HEK293 (cell line): Measurements from ENCODE around the gene ADAMTSL2.
A peak's percentile ranks its signal among the peaks of the same experiment; 100 is the strongest.

Experiments used
- CTCF ChIA-PET: fragments of 350-600 bp; formaldehyde crosslinking; extraction: SDS; loops from one replicate; lab custom pipeline; 2021; ENCODE audit warnings: antibody characterized with exemption; lab: Yijun Ruan, JAX
- POLR2A ChIA-PET: fragments of 300-600 bp; formaldehyde crosslinking; extraction: SDS; loops from one replicate; lab custom pipeline; 2020; ENCODE audit warnings: antibody characterized with exemption, inconsistent platforms; lab: Yijun Ruan, JAX
- H3K27ac ChIP-seq: fragments of 200-500 bp; sonication (Bioruptor generic); 2 replicates; pipeline ENCODE4 v1.5.1; 2014; ENCODE audit warnings: low read depth, low read length, control low read depth, inconsistent platforms; ENCODE audit errors: extremely low read depth
- H3K36me3 ChIP-seq, 2 experiments: fragments of 200-500 bp in 1 of 2; sonication (Bioruptor generic) in 1 of 2; 1 replicate in 1 of 2; 2 replicates in 1 of 2; pipeline ENCODE4 v1.5.1; 2014 to 2017; ENCODE audit warnings: inconsistent platforms in 2 of 2, low read length in 2 of 2; ENCODE audit not compliant: control insufficient read depth in 2 of 2, insufficient read depth in 1 of 2
- H3K4me1 ChIP-seq: fragments of 200-500 bp; sonication (Bioruptor generic); 2 replicates; pipeline ENCODE4 v1.5.1; 2014; ENCODE audit warnings: mild to moderate bottlenecking, low read length, inconsistent platforms; ENCODE audit not compliant: control insufficient read depth, insufficient read depth
- H3K4me3 ChIP-seq: 2 replicates; pipeline ENCODE4 v1.5.1; 2011; ENCODE audit warnings: low read depth, mild to moderate bottlenecking, control low read depth, low read length, moderate library complexity
- H3K9me3 ChIP-seq: fragments of 200-500 bp; sonication (Bioruptor generic); 2 replicates; pipeline ENCODE4 v1.5.1; 2014; ENCODE audit warnings: low read depth, low read length, inconsistent platforms; ENCODE audit not compliant: control insufficient read depth, insufficient read depth
- GLI2 ChIP-seq: fragments of 450-650 bp; formaldehyde crosslinking; IDR thresholded peaks from 2 replicates; pipeline ENCODE4; 2017; ENCODE audit warnings: missing biosample characterization, missing genetic modification characterization, low read depth, borderline replicate concordance
- HIC1 ChIP-seq: fragments of 450-650 bp; formaldehyde crosslinking; IDR thresholded peaks from 2 replicates; pipeline ENCODE4 v1.5.1; 2016; ENCODE audit warnings: missing biosample characterization, missing genetic modification characterization
- IKZF3 ChIP-seq: fragments of 450-650 bp; IDR thresholded peaks from 2 replicates; pipeline ENCODE4 v1.5.0; 2018; ENCODE audit warnings: missing biosample characterization, mild to moderate bottlenecking, missing genetic modification characterization, moderate library complexity
- MYNN ChIP-seq: fragments of 450-650 bp; formaldehyde crosslinking; IDR thresholded peaks from 2 replicates; pipeline ENCODE4 v1.5.1; 2016; ENCODE audit warnings: missing biosample characterization, missing genetic modification characterization, borderline replicate concordance
- OSR2 ChIP-seq: fragments of 450-650 bp; formaldehyde crosslinking; IDR thresholded peaks from 2 replicates; pipeline ENCODE4 v1.5.1; 2016; ENCODE audit warnings: missing biosample characterization, missing genetic modification characterization
- SALL2 ChIP-seq: fragments of 450-650 bp; formaldehyde crosslinking; IDR thresholded peaks from 2 replicates; pipeline ENCODE4 v1.5.0; 2017; ENCODE audit warnings: missing biosample characterization, mild to moderate bottlenecking, missing genetic modification characterization, borderline replicate concordance
- SP2 ChIP-seq: fragments of 450-650 bp; formaldehyde crosslinking; IDR thresholded peaks from 2 replicates; pipeline ENCODE4 v1.5.1; 2016; ENCODE audit warnings: missing biosample characterization, missing genetic modification characterization
- ZBTB48 ChIP-seq: fragments of 450-650 bp; formaldehyde crosslinking; IDR thresholded peaks from 2 replicates; pipeline ENCODE4 v1.5.1; 2016; ENCODE audit warnings: missing biosample characterization, missing genetic modification characterization
- ZBTB8A ChIP-seq: fragments of 450-650 bp; formaldehyde crosslinking; IDR thresholded peaks from 2 replicates; pipeline ENCODE4 v1.5.1; 2016; ENCODE audit warnings: missing biosample characterization, missing genetic modification characterization
- ZFHX2 ChIP-seq: fragments of 450-650 bp; formaldehyde crosslinking; conservative IDR thresholded peaks from 2 replicates; pipeline ENCODE4 v1.5.1; 2016; ENCODE audit warnings: missing biosample characterization, missing genetic modification characterization
- ZFP3 ChIP-seq: fragments of 450-650 bp; formaldehyde crosslinking; IDR thresholded peaks from 2 replicates; pipeline ENCODE4 v1.5.1; 2016; ENCODE audit warnings: low read depth, missing biosample characterization, missing genetic modification characterization
- ZIC2 ChIP-seq: fragments of 450-650 bp; formaldehyde crosslinking; IDR thresholded peaks from 2 replicates; pipeline ENCODE4 v1.5.1; 2016; ENCODE audit warnings: missing biosample characterization, missing genetic modification characterization
- ZNF112 ChIP-seq: fragments of 450-650 bp; formaldehyde crosslinking; IDR thresholded peaks from 2 replicates; pipeline ENCODE4 v1.5.0; 2017; ENCODE audit warnings: missing biosample characterization, missing genetic modification characterization
- ZNF121 ChIP-seq: fragments of 450-650 bp; formaldehyde crosslinking; IDR thresholded peaks from 2 replicates; pipeline ENCODE4 v1.5.1; 2016; ENCODE audit warnings: missing biosample characterization, missing genetic modification characterization
- ZNF157 ChIP-seq: fragments of 450-650 bp; formaldehyde crosslinking; IDR thresholded peaks from 2 replicates; pipeline ENCODE4 v1.5.1; 2016; ENCODE audit warnings: missing biosample characterization, missing genetic modification characterization
- ZNF2 ChIP-seq: fragments of 450-650 bp; formaldehyde crosslinking; IDR thresholded peaks from 2 replicates; pipeline ENCODE4 v1.5.1; 2016; ENCODE audit warnings: missing biosample characterization, missing genetic modification characterization
- ZNF26 ChIP-seq: fragments of 450-650 bp; formaldehyde crosslinking; IDR thresholded peaks from 2 replicates; pipeline ENCODE4 v1.5.1; 2016; ENCODE audit warnings: missing biosample characterization, missing genetic modification characterization
- ZNF324 ChIP-seq: fragments of 450-650 bp; formaldehyde crosslinking; IDR thresholded peaks from 2 replicates; pipeline ENCODE4 v1.5.1; 2016; ENCODE audit warnings: missing biosample characterization, missing genetic modification characterization
- ZNF350 ChIP-seq: fragments of 450-650 bp; formaldehyde crosslinking; IDR thresholded peaks from 2 replicates; pipeline ENCODE4 v1.5.0; 2017; ENCODE audit warnings: missing biosample characterization, mild to moderate bottlenecking, missing genetic modification characterization
- ZNF362 ChIP-seq: fragments of 450-650 bp; formaldehyde crosslinking; IDR thresholded peaks from 2 replicates; pipeline ENCODE4 v1.5.1; 2016; ENCODE audit warnings: missing biosample characterization, missing genetic modification characterization
- ZNF394 ChIP-seq: fragments of 450-650 bp; formaldehyde crosslinking; IDR thresholded peaks from 2 replicates; pipeline ENCODE4 v1.5.1; 2016; ENCODE audit warnings: missing biosample characterization, missing genetic modification characterization, mild to moderate bottlenecking, moderate library complexity, borderline replicate concordance
- ZNF416 ChIP-seq: fragments of 450-650 bp; formaldehyde crosslinking; IDR thresholded peaks from 2 replicates; pipeline ENCODE4 v1.5.1; 2016; ENCODE audit warnings: missing biosample characterization, missing genetic modification characterization
- ZNF426 ChIP-seq: fragments of 450-650 bp; formaldehyde crosslinking; IDR thresholded peaks from 2 replicates; pipeline ENCODE4 v1.5.1; 2017; ENCODE audit warnings: missing biosample characterization, missing genetic modification characterization, mild to moderate bottlenecking, inconsistent platforms, moderate library complexity
- ZNF501 ChIP-seq: fragments of 450-650 bp; formaldehyde crosslinking; IDR thresholded peaks from 2 replicates; pipeline ENCODE4 v1.5.1; 2016; ENCODE audit warnings: missing biosample characterization, missing genetic modification characterization
- ZNF518A ChIP-seq: fragments of 450-650 bp; formaldehyde crosslinking; conservative IDR thresholded peaks from 2 replicates; pipeline ENCODE4 v1.5.1; 2016; ENCODE audit warnings: low read depth, missing biosample characterization, missing genetic modification characterization
- ZNF791 ChIP-seq: fragments of 450-650 bp; formaldehyde crosslinking; IDR thresholded peaks from 2 replicates; pipeline ENCODE4 v1.5.1; 2016; ENCODE audit warnings: missing biosample characterization, missing genetic modification characterization

Gene ADAMTSL2

DNA sequence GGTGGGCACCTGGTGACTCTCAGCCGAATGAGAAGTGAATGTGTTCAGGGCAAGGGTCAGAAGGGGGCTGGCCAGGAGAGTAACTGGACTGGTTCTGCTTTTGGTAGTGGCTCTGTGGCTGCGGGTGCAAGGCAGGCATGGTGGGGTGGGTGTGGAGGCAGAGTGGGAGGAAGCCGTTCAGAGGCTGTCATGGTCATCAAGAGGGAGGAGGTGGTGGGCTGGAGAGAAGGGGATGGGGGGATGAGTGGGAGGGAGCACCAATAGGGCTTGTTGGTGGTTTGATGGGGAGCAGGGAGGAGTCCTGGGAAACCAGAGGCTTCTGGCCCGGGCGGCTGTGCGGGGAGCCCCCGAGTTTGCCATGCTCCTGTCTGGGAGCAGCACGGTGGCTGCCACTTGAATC, 61.4 kb downstream of the ADAMTSL2 start (continued):
- no peak for TF ChIP-seq ZNF518A (tag by site-specific recombination)
- no peak for TF ChIP-seq ZNF426 (tag by site-specific recombination)
- no peak for TF ChIP-seq ZNF394 (tag by site-specific recombination)
- TF ChIP-seq ZNF26 (tag by site-specific recombination): no peak
- TF ChIP-seq ZFHX2 (tag by site-specific recombination): peak; percentile 83
- no peak for TF ChIP-seq ZNF121 (tag by site-specific recombination)
- no peak for TF ChIP-seq ZNF416 (tag by site-specific recombination)
- no peak for TF ChIP-seq ZNF112 (tag by site-specific recombination)

DNA sequence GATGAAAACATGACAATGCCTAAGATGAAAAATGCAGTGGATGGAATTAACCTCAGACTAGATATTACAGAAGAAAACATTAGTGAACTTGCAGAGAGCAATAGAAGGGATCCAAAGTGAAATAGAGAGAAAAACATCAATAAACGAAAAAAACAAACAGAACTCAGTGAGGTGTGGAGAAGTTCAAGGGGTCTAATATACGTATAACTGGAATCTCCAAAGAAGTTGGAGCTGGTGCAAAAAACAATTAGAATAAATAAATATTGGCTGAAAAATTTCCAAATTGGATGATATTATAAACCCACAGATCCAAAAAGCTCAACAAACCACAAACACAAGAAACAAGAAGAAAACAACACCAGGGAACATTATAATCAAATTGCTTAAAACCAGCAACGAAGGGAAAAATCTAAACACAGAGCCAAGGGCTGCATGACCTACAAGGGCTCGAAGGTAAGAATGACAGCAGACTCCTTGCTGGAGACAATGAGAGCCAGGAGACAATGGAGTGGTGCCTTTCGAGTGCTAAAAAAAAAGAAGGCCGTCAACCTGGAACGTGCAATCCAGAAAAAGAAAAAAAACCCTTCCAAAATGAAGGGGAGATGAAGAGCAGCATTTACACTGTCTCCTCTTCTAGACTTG, 62.9 kb downstream of the ADAMTSL2 start:
- no peaks in the 10 kb centered on the region for H3K4me1 ChIP-seq
- no peaks in the 10 kb centered on the region for H3K36me3 ChIP-seq
- H3K27ac ChIP-seq: no peak overlapping the region
- no peaks in the 10 kb centered on the region for H3K9me3 ChIP-seq
- CTCF ChIA-PET: interaction anchor here (0.6 to 1.3 kb wide), 6 partner anchors 9 to 1835 kb away, joined by 3 to 4 read pairs (median 3); no protein-coding TSS in a partner anchor
- POLR2A ChIA-PET: no interaction called here
- no peak overlapping the region for H3K4me3 ChIP-seq
- TF ChIP-seq ZBTB8A: no peak
- TF ChIP-seq ZBTB48 (tag by site-specific recombination): no peak
- 0 out of 2 replicates have a peak, but pooled peaks have one; percentile 38 for TF ChIP-seq ZNF362
- no peak for TF ChIP-seq ZFP3 (tag by site-specific recombination)
- TF ChIP-seq OSR2 (tag by site-specific recombination): no peak
- TF ChIP-seq ZNF501: no peak; the same call in 1 of the 2 replicates
- no peak for TF ChIP-seq GLI2 (tag by site-specific recombination)
- TF ChIP-seq ZIC2 (tag by site-specific recombination): no peak
- TF ChIP-seq ZNF157 (tag by site-specific recombination): no peak
- 0 out of 2 replicates have a peak, but pooled peaks have one; percentile 45 for TF ChIP-seq ZNF324
- TF ChIP-seq ZNF2: peak; percentile 39; the same call in 1 of the 2 replicates
- TF ChIP-seq ZNF350 (tag by site-specific recombination): no peak
- no peak for TF ChIP-seq HIC1 (tag by site-specific recombination)
- no peak for TF ChIP-seq SALL2 (tag by site-specific recombination)
- TF ChIP-seq ZNF791: no peak
- TF ChIP-seq MYNN (tag by site-specific recombination): no peak
- no peak for TF ChIP-seq IKZF3 (tag by site-specific recombination)
- TF ChIP-seq SP2 (tag by site-specific recombination): no peak
